ENCODE data around the gene KRT86.

KRT86 gene

GRCh38 chr12:52323001-52323400 is 48.6 kb downstream of the KRT86 start:
- H3K27me3 ChIP-seq (ENCODE audit: control insufficient read depth, insufficient read depth, low read length) = peaks cover 8% of the 10 kb centered on the region; the same call in 1 of the 2 replicates
- H3K4me3 ChIP-seq (ENCODE audit: low read depth, low read length) = no peak overlapping the region
- no peaks in the 10 kb centered on the region for H3K4me1 ChIP-seq (ENCODE audit: control insufficient read depth, insufficient read depth, low read length)
- H3K9ac ChIP-seq (ENCODE audit: low read length) = no peak overlapping the region
- no peaks in the 10 kb centered on the region for H3K9me3 ChIP-seq (ENCODE audit: control insufficient read depth, insufficient read depth, low read depth, low read length)
- no peaks in the 10 kb centered on the region for H3K36me3 ChIP-seq (ENCODE audit: control insufficient read depth, insufficient read depth, low read length)
- no peak overlapping the region for H3K27ac ChIP-seq (ENCODE audit: low read depth, low read length)

DNA sequence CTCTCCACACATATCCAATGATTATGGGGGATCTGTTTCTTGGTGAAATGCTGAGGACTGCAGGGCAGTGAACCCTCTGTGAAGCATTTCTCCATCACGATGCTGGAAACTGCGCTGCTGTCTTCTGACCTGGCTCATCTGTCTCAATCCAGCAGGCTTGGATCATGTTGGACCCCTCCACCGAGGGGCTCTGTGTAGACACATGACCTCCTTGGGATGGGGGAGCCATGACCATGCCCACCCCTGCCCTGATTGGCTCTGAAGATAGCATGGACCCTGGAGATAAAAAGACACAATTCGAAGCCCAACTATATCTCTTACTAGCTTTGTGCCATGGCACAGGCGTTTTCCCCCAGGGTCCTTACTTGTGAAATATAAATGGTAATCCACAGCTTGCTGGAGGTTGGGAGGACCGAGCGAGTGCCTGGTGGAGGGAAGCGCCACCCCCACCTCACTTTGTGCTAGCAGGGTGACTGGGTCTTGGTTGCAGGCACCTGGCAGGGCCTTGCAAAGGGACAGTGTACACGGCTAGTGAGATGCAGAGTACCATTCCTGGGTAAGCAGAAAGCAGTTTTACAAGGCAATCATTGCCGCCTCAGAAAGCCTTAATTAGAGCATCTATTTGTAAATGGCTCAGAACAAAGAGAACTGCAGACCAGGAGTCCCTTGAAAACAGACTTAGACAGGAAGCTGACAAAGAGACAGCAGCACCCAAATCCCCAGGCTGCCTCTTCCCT is 49.1 kb downstream of the KRT86 start:
- no peaks in the 10 kb centered on the region for H3K4me1 ChIP-seq (ENCODE audit: control insufficient read depth, insufficient read depth, low read length)
- H3K9ac ChIP-seq (ENCODE audit: low read length) = no peak overlapping the region
- H3K9me3 ChIP-seq (ENCODE audit: control insufficient read depth, insufficient read depth, low read depth, low read length) = no peaks in the 10 kb centered on the region
- H3K27ac ChIP-seq (ENCODE audit: low read depth, low read length) = no peak overlapping the region
- peaks cover 8% of the 10 kb centered on the region; the same call in 1 of the 2 replicates for H3K27me3 ChIP-seq (ENCODE audit: control insufficient read depth, insufficient read depth, low read length)
- no peak overlapping the region for H3K4me3 ChIP-seq (ENCODE audit: low read depth, low read length)
- H3K36me3 ChIP-seq (ENCODE audit: control insufficient read depth, insufficient read depth, low read length) = no peaks in the 10 kb centered on the region

DNA sequence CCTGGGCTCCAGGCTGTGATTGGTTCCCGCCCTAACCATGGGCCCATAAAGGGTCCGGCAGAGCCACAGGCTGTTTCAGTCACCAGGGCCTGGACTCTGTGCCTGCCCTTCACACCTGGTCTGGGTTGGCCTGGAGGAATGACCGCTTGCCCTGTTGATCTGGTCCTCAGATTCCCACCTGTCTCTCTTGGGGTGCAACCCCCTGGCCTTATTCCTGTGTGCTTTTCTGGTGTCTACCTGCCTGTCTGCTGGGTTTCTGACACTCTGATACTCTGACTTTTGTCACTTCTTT is 49.7 kb downstream of the KRT86 start:
- Histone ChIP-seq H3K27me3 (ENCODE audit: control insufficient read depth, insufficient read depth, low read length) (peaks cover 8% of the 10 kb centered on the region; the same call in 1 of the 2 replicates), H3K36me3 (ENCODE audit: control insufficient read depth, insufficient read depth, low read length) (no peaks in the 10 kb centered on the region), H3K9ac (ENCODE audit: low read length) (no peak overlapping the region), H3K4me1 (ENCODE audit: control insufficient read depth, insufficient read depth, low read length) (no peaks in the 10 kb centered on the region), H3K27ac (ENCODE audit: low read depth, low read length) (no peak overlapping the region), H3K9me3 (ENCODE audit: control insufficient read depth, insufficient read depth, low read depth, low read length) (no peaks in the 10 kb centered on the region), H3K4me3 (ENCODE audit: low read depth, low read length) (no peak overlapping the region)

- Histone ChIP-seq H3K9me3 (ENCODE audit: control insufficient read depth, insufficient read depth, low read depth, low read length) (no peaks in the 10 kb centered on the region), H3K27me3 (ENCODE audit: control insufficient read depth, insufficient read depth, low read length) (peaks cover 3% of the 10 kb centered on the region; the same call in 1 of the 2 replicates), H3K9ac (ENCODE audit: low read length) (no peak overlapping the region), H3K4me1 (ENCODE audit: control insufficient read depth, insufficient read depth, low read length) (no peaks in the 10 kb centered on the region), H3K4me3 (ENCODE audit: low read depth, low read length) (no peak overlapping the region), H3K36me3 (ENCODE audit: control insufficient read depth, insufficient read depth, low read length) (no peaks in the 10 kb centered on the region), H3K27ac (ENCODE audit: low read depth, low read length) (no peak overlapping the region)
Measured at GRCh38 chr12:52327052-52327829, 52.8 kb downstream of the KRT86 start.

- H3K27ac ChIP-seq (ENCODE audit: low read depth, low read length) = no peak overlapping the region
- H3K9ac ChIP-seq (ENCODE audit: low read length) = no peak overlapping the region
- no peaks in the 10 kb centered on the region for H3K4me1 ChIP-seq (ENCODE audit: control insufficient read depth, insufficient read depth, low read length)
- H3K9me3 ChIP-seq (ENCODE audit: control insufficient read depth, insufficient read depth, low read depth, low read length) = no peaks in the 10 kb centered on the region
- H3K27me3 ChIP-seq (ENCODE audit: control insufficient read depth, insufficient read depth, low read length) = peaks cover 3% of the 10 kb centered on the region; the same call in 1 of the 2 replicates
- no peaks in the 10 kb centered on the region for H3K36me3 ChIP-seq (ENCODE audit: control insufficient read depth, insufficient read depth, low read length)
- no peak overlapping the region for H3K4me3 ChIP-seq (ENCODE audit: low read depth, low read length)
Measured at GRCh38 chr12:52327830-52328500, 53.5 kb downstream of the KRT86 start.

GRCh38 chr12:52331039-52331438 is 56.6 kb downstream of the KRT86 start:
- no peak overlapping the region for H3K4me3 ChIP-seq (ENCODE audit: low read depth, low read length)
- H3K4me1 ChIP-seq (ENCODE audit: control insufficient read depth, insufficient read depth, low read length) = no peaks in the 10 kb centered on the region
- no peak overlapping the region for H3K27ac ChIP-seq (ENCODE audit: low read depth, low read length)
- no peaks in the 10 kb centered on the region for H3K27me3 ChIP-seq (ENCODE audit: control insufficient read depth, insufficient read depth, low read length)
- H3K9me3 ChIP-seq (ENCODE audit: control insufficient read depth, insufficient read depth, low read depth, low read length) = no peaks in the 10 kb centered on the region
- H3K36me3 ChIP-seq (ENCODE audit: control insufficient read depth, insufficient read depth, low read length) = no peaks in the 10 kb centered on the region
- H3K9ac ChIP-seq (ENCODE audit: low read length) = no peak overlapping the region

DNA sequence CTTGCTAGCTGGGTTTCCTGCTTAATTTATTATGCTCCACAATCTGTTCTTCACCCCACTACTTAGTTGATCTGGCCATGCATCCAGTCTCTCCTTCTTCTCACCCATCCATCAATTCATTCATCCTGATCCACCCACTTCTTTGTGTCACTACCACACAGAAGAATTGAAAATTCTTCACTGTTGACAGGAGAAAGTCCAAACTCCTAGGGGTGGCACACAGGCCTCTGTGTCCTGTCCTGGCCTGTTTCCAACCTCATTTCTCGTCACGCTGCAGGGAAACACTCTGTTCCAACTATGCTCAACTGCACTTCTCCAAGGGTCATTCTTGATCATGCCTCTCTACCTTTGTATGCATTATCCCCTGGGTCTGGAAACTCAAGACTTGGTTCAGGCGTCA is 57.4 kb downstream of the KRT86 start:
- H3K4me1 ChIP-seq (ENCODE audit: control insufficient read depth, insufficient read depth, low read length) = no peaks in the 10 kb centered on the region
- no peaks in the 10 kb centered on the region for H3K9me3 ChIP-seq (ENCODE audit: control insufficient read depth, insufficient read depth, low read depth, low read length)
- H3K27ac ChIP-seq (ENCODE audit: low read depth, low read length) = no peak overlapping the region
- H3K4me3 ChIP-seq (ENCODE audit: low read depth, low read length) = no peak overlapping the region
- no peak overlapping the region for H3K9ac ChIP-seq (ENCODE audit: low read length)
- H3K36me3 ChIP-seq (ENCODE audit: control insufficient read depth, insufficient read depth, low read length) = no peaks in the 10 kb centered on the region
- H3K27me3 ChIP-seq (ENCODE audit: control insufficient read depth, insufficient read depth, low read length) = no peaks in the 10 kb centered on the region

GRCh38 chr12:52332381-52332780 is 57.9 kb downstream of the KRT86 start:
- Histone ChIP-seq H3K9ac (ENCODE audit: low read length) (no peak overlapping the region), H3K4me3 (ENCODE audit: low read depth, low read length) (no peak overlapping the region), H3K4me1 (ENCODE audit: control insufficient read depth, insufficient read depth, low read length) (no peaks in the 10 kb centered on the region), H3K36me3 (ENCODE audit: control insufficient read depth, insufficient read depth, low read length) (no peaks in the 10 kb centered on the region), H3K9me3 (ENCODE audit: control insufficient read depth, insufficient read depth, low read depth, low read length) (no peaks in the 10 kb centered on the region), H3K27ac (ENCODE audit: low read depth, low read length) (no peak overlapping the region), H3K27me3 (ENCODE audit: control insufficient read depth, insufficient read depth, low read length) (no peaks in the 10 kb centered on the region)

DNA sequence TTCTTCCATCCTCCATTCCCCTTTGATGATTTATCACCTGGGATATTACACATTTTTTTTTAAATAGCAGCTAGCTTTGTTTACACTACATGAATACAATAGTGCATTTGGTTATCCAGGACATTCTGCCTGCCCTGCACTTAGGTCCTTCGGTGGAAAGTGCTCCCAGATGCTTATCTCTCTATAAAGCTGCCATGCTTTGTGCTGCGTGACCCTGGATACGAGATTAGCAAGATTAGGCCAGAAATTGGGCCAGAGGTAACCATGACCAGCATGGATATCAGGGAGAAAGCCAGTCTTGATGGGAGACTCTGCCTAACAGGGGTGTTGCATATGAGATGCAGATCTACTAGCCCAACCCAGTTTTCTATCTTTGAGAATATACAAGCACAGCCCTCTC is 58.9 kb downstream of the KRT86 start:
- H3K27me3 ChIP-seq (ENCODE audit: control insufficient read depth, insufficient read depth, low read length) = no peaks in the 10 kb centered on the region
- H3K27ac ChIP-seq (ENCODE audit: low read depth, low read length) = no peak overlapping the region
- no peaks in the 10 kb centered on the region for H3K9me3 ChIP-seq (ENCODE audit: control insufficient read depth, insufficient read depth, low read depth, low read length)
- no peaks in the 10 kb centered on the region for H3K4me1 ChIP-seq (ENCODE audit: control insufficient read depth, insufficient read depth, low read length)
- H3K4me3 ChIP-seq (ENCODE audit: low read depth, low read length) = no peak overlapping the region
- no peaks in the 10 kb centered on the region for H3K36me3 ChIP-seq (ENCODE audit: control insufficient read depth, insufficient read depth, low read length)
- H3K9ac ChIP-seq (ENCODE audit: low read length) = no peak overlapping the region

DNA sequence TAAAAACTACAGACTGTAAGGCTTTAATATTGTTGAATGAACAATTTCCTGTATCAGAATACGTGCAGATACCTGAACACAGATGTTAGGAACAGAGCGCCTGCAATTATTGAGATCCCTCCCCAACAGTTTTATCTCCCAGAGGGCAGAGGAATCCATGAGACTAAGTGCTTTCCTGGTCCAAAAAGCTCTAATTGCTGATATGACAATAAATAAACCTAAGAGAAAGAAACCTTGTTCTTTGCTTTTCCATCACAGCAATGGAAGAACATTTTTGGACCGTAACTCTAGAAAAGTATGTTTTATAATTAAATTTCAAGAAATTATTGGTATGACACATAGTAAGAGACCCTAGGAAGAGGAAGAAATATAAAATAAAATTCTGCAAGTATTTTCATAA is 59.7 kb downstream of the KRT86 start:
- H3K4me3 ChIP-seq (ENCODE audit: low read depth, low read length) = no peak overlapping the region
- H3K36me3 ChIP-seq (ENCODE audit: control insufficient read depth, insufficient read depth, low read length) = no peaks in the 10 kb centered on the region
- H3K27me3 ChIP-seq (ENCODE audit: control insufficient read depth, insufficient read depth, low read length) = no peaks in the 10 kb centered on the region
- H3K9ac ChIP-seq (ENCODE audit: low read length) = no peak overlapping the region
- H3K9me3 ChIP-seq (ENCODE audit: control insufficient read depth, insufficient read depth, low read depth, low read length) = no peaks in the 10 kb centered on the region
- H3K27ac ChIP-seq (ENCODE audit: low read depth, low read length) = no peak overlapping the region
- no peaks in the 10 kb centered on the region for H3K4me1 ChIP-seq (ENCODE audit: control insufficient read depth, insufficient read depth, low read length)

DNA sequence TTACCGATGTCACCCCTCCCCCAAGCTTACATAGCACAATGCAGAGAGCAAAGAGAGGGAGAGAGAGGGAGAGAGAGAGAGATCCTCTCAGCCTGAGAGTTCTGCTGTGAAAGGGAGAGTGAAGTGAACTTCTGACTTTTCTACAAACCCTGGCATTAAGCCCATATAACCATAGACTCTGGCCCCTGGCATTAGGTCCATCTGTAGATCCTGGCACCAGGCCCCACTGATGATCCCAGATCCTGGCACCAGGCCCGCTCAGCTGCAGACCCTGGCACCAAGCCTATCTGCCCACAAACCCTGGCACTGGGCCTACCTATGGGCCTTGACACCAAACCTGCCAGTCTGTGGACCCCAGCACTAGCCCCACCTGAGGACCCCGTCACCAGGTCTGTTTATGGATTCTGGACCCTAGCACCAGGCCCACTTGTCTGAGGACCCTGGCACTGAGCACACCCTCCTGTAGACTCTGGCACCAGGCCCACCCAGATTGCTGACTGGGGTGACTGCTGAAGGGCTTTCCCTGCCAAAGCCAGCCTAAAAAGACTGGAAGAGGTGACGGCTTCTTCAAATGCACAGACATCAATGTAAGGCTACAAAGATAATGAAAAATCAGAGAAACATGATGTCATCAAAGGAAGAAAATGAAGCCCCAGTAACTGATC is 61.3 kb downstream of the KRT86 start:
- Histone ChIP-seq H3K36me3 (ENCODE audit: control insufficient read depth, insufficient read depth, low read length) (no peaks in the 10 kb centered on the region), H3K4me3 (ENCODE audit: low read depth, low read length) (no peak overlapping the region), H3K9ac (ENCODE audit: low read length) (no peak overlapping the region), H3K4me1 (ENCODE audit: control insufficient read depth, insufficient read depth, low read length) (no peaks in the 10 kb centered on the region), H3K27ac (ENCODE audit: low read depth, low read length) (no peak overlapping the region), H3K9me3 (ENCODE audit: control insufficient read depth, insufficient read depth, low read depth, low read length) (no peaks in the 10 kb centered on the region), H3K27me3 (ENCODE audit: control insufficient read depth, insufficient read depth, low read length) (no peaks in the 10 kb centered on the region)
